GM21381 (cell line): ENCODE data around the gene CLDN12.

Source experiments
- ATAC-seq: cut with Tn5 transposase; IDR thresholded peaks from one replicate; pipeline ENCODE4 v1.9.1; 2021; ENCODE audit warnings: mild to moderate bottlenecking, moderate library complexity; ENCODE audit not compliant: unreplicated experiment

Gene CLDN12

GRCh38 chr7:90403174-90404113, at the start of gene CLDN12:
TSS of gene CLDN12 (plus strand) at chr7:90403461. CDS start at chr7:90412677, 9,216 bp downstream.
- ATAC-seq, result peak; percentile 94

GRCh38 chr7:90383422-90383821, 19.8 kb upstream of the CLDN12 start:
- no peak for ATAC-seq

- no peak for ATAC-seq
Observed at GRCh38 chr7:90383861-90384260, 19.4 kb upstream of the CLDN12 start.

- ATAC-seq, result no peak
Observed at GRCh38 chr7:90384433-90384832, 18.8 kb upstream of the CLDN12 start.

- ATAC-seq, result no peak
Observed at GRCh38 chr7:90387470-90388240, 15.6 kb upstream of the CLDN12 start.

- no peak for ATAC-seq
Observed at GRCh38 chr7:90390926-90391325, 12.3 kb upstream of the CLDN12 start.

- no peak for ATAC-seq
Observed at GRCh38 chr7:90391488-90391887, 11.8 kb upstream of the CLDN12 start.

- ATAC-seq, result no peak
Observed at GRCh38 chr7:90396420-90396819, 6.8 kb upstream of the CLDN12 start.

- no peak for ATAC-seq
Observed at GRCh38 chr7:90401989-90402388, 1.3 kb upstream of the CLDN12 start.

GRCh38 chr7:90402785-90403173, 482 bp upstream of the CLDN12 start:
- ATAC-seq, result no peak

GRCh38 chr7:90404777-90405176, 1.5 kb downstream of the CLDN12 start:
- ATAC-seq, result no peak

GRCh38 chr7:90407484-90407821, 4.2 kb downstream of the CLDN12 start:
- ATAC-seq, result no peak

- no peak for ATAC-seq
Observed at GRCh38 chr7:90408142-90408541, 4.9 kb downstream of the CLDN12 start.

GRCh38 chr7:90409667-90410066, 6.4 kb downstream of the CLDN12 start:
- ATAC-seq, result no peak

GRCh38 chr7:90411510-90411909, 8.2 kb downstream of the CLDN12 start:
- ATAC-seq, result no peak

- no peak for ATAC-seq
Observed at GRCh38 chr7:90412458-90413184, 9.4 kb downstream of the CLDN12 start.

- no peak for ATAC-seq
Observed at GRCh38 chr7:90413185-90413528, 9.9 kb downstream of the CLDN12 start.

GRCh38 chr7:90421651-90422050, 18.4 kb downstream of the CLDN12 start:
- no peak for ATAC-seq

GRCh38 chr7:90424720-90425119, 21.5 kb downstream of the CLDN12 start:
- ATAC-seq, result peak; percentile 89

GRCh38 chr7:90425376-90425775, 22.1 kb downstream of the CLDN12 start:
- no peak for ATAC-seq
